HEK293 (cell line): ENCODE measurements around the gene TNNI3.

Experiments
- CTCF ChIA-PET: fragments of 350-600 bp; formaldehyde crosslinking; extraction: SDS; loops from one replicate; lab custom pipeline; 2021; ENCODE audit warnings: antibody characterized with exemption; lab: Yijun Ruan, JAX
- POLR2A ChIA-PET: fragments of 300-600 bp; formaldehyde crosslinking; extraction: SDS; loops from one replicate; lab custom pipeline; 2020; ENCODE audit warnings: antibody characterized with exemption, inconsistent platforms; lab: Yijun Ruan, JAX
- H3K27ac ChIP-seq: fragments of 200-500 bp; sonication (Bioruptor generic); 2 replicates; pipeline ENCODE4 v1.5.1; 2014; ENCODE audit warnings: low read depth, low read length, control low read depth, inconsistent platforms; ENCODE audit errors: extremely low read depth
- H3K36me3 ChIP-seq, 2 experiments: fragments of 200-500 bp in 1 of 2; sonication (Bioruptor generic) in 1 of 2; 1 replicate in 1 of 2; 2 replicates in 1 of 2; pipeline ENCODE4 v1.5.1; 2014 to 2017; ENCODE audit warnings: inconsistent platforms in 2 of 2, low read length in 2 of 2; ENCODE audit not compliant: control insufficient read depth in 2 of 2, insufficient read depth in 1 of 2
- H3K4me1 ChIP-seq: fragments of 200-500 bp; sonication (Bioruptor generic); 2 replicates; pipeline ENCODE4 v1.5.1; 2014; ENCODE audit warnings: mild to moderate bottlenecking, low read length, inconsistent platforms; ENCODE audit not compliant: control insufficient read depth, insufficient read depth
- H3K4me3 ChIP-seq: 2 replicates; pipeline ENCODE4 v1.5.1; 2011; ENCODE audit warnings: low read depth, mild to moderate bottlenecking, control low read depth, low read length, moderate library complexity
- H3K9me3 ChIP-seq: fragments of 200-500 bp; sonication (Bioruptor generic); 2 replicates; pipeline ENCODE4 v1.5.1; 2014; ENCODE audit warnings: low read depth, low read length, inconsistent platforms; ENCODE audit not compliant: control insufficient read depth, insufficient read depth
- GLIS2 ChIP-seq: fragments of 450-650 bp; formaldehyde crosslinking; IDR thresholded peaks from 2 replicates; pipeline ENCODE4 v1.5.1; 2016; ENCODE audit warnings: missing biosample characterization, missing genetic modification characterization
- PATZ1 ChIP-seq: fragments of 450-650 bp; formaldehyde crosslinking; IDR thresholded peaks from 2 replicates; pipeline ENCODE4 v1.5.1; 2016; ENCODE audit warnings: missing biosample characterization, missing genetic modification characterization
- SALL2 ChIP-seq: fragments of 450-650 bp; formaldehyde crosslinking; IDR thresholded peaks from 2 replicates; pipeline ENCODE4 v1.5.0; 2017; ENCODE audit warnings: missing biosample characterization, mild to moderate bottlenecking, missing genetic modification characterization, borderline replicate concordance
- TCF7L2 ChIP-seq: IDR thresholded peaks from 2 replicates; pipeline ENCODE4 v1.6.1; 2011; ENCODE audit warnings: low read depth, mild to moderate bottlenecking, inconsistent platforms, low read length, moderate library complexity, borderline replicate concordance
- ZBTB11 ChIP-seq: fragments of 450-650 bp; formaldehyde crosslinking; conservative IDR thresholded peaks from 2 replicates; pipeline ENCODE4 v1.5.1; 2016; ENCODE audit warnings: low read depth, missing biosample characterization, missing genetic modification characterization
- ZBTB21 ChIP-seq: fragments of 450-650 bp; formaldehyde crosslinking; IDR thresholded peaks from 2 replicates; pipeline ENCODE4 v1.5.1; 2017; ENCODE audit warnings: missing biosample characterization, missing genetic modification characterization
- ZBTB7A ChIP-seq: fragments of 450-650 bp; formaldehyde crosslinking; IDR thresholded peaks from 2 replicates; pipeline ENCODE4 v1.5.1; 2016; ENCODE audit warnings: low read depth, missing biosample characterization, missing genetic modification characterization
- ZFHX2 ChIP-seq: fragments of 450-650 bp; formaldehyde crosslinking; conservative IDR thresholded peaks from 2 replicates; pipeline ENCODE4 v1.5.1; 2016; ENCODE audit warnings: missing biosample characterization, missing genetic modification characterization
- ZFP41 ChIP-seq: fragments of 450-650 bp; formaldehyde crosslinking; IDR thresholded peaks from 2 replicates; pipeline ENCODE4 v1.5.1; 2016; ENCODE audit warnings: missing biosample characterization, missing genetic modification characterization, borderline replicate concordance
- ZNF132 ChIP-seq: fragments of 450-650 bp; formaldehyde crosslinking; IDR thresholded peaks from 2 replicates; pipeline ENCODE4 v1.5.1; 2017; ENCODE audit warnings: missing biosample characterization, missing genetic modification characterization, borderline replicate concordance
- ZNF24 ChIP-seq: fragments of 450-650 bp; formaldehyde crosslinking; IDR thresholded peaks from 2 replicates; pipeline ENCODE4 v1.5.1; 2016; ENCODE audit warnings: missing biosample characterization, missing genetic modification characterization
- ZNF280C ChIP-seq: fragments of 450-650 bp; formaldehyde crosslinking; IDR thresholded peaks from 2 replicates; pipeline ENCODE4 v1.5.1; 2016; ENCODE audit warnings: missing biosample characterization, missing genetic modification characterization
- ZNF335 ChIP-seq: fragments of 450-650 bp; formaldehyde crosslinking; conservative IDR thresholded peaks from 2 replicates; pipeline ENCODE4 v1.5.1; 2016; ENCODE audit warnings: missing biosample characterization, missing genetic modification characterization
- ZNF391 ChIP-seq: fragments of 450-650 bp; formaldehyde crosslinking; IDR thresholded peaks from 2 replicates; pipeline ENCODE4 v1.5.1; 2016; ENCODE audit warnings: low read depth, missing biosample characterization, missing genetic modification characterization, borderline replicate concordance
- ZNF404 ChIP-seq: fragments of 450-650 bp; formaldehyde crosslinking; IDR thresholded peaks from 2 replicates; pipeline ENCODE4 v1.5.1; 2017; ENCODE audit warnings: missing biosample characterization, missing genetic modification characterization
- ZNF433 ChIP-seq: fragments of 450-650 bp; formaldehyde crosslinking; IDR thresholded peaks from 2 replicates; pipeline ENCODE4 v1.5.1; 2016; ENCODE audit warnings: missing biosample characterization, missing genetic modification characterization, low read depth
- ZNF501 ChIP-seq: fragments of 450-650 bp; formaldehyde crosslinking; IDR thresholded peaks from 2 replicates; pipeline ENCODE4 v1.5.1; 2016; ENCODE audit warnings: missing biosample characterization, missing genetic modification characterization
- ZNF561 ChIP-seq: fragments of 450-650 bp; IDR thresholded peaks from 2 replicates; pipeline ENCODE4 v1.5.1; 2018; ENCODE audit warnings: missing biosample characterization, missing genetic modification characterization, borderline replicate concordance
- ZNF626 ChIP-seq: fragments of 450-650 bp; sonication (Bioruptor Pico); formaldehyde crosslinking; IDR thresholded peaks from 2 replicates; pipeline ENCODE4 v1.5.1; 2018; ENCODE audit warnings: missing biosample characterization, missing genetic modification characterization, inconsistent platforms
- ZNF664 ChIP-seq: fragments of 450-650 bp; formaldehyde crosslinking; IDR thresholded peaks from 2 replicates; pipeline ENCODE4 v1.5.1; 2016; ENCODE audit warnings: missing biosample characterization, missing genetic modification characterization
- ZNF768 ChIP-seq: fragments of 450-650 bp; formaldehyde crosslinking; IDR thresholded peaks from 2 replicates; pipeline ENCODE4 v1.5.1; 2018; ENCODE audit warnings: missing biosample characterization, mild to moderate bottlenecking, missing genetic modification characterization
- ZNF777 ChIP-seq: fragments of 450-650 bp; formaldehyde crosslinking; IDR thresholded peaks from 2 replicates; pipeline ENCODE4 v1.5.1; 2017; ENCODE audit warnings: missing biosample characterization, missing genetic modification characterization, borderline replicate concordance
- ZNF837 ChIP-seq: fragments of 450-650 bp; formaldehyde crosslinking; IDR thresholded peaks from 2 replicates; pipeline ENCODE4 v1.5.1; 2016; ENCODE audit warnings: missing biosample characterization, missing genetic modification characterization
- ZXDB ChIP-seq: fragments of 450-650 bp; formaldehyde crosslinking; IDR thresholded peaks from 2 replicates; pipeline ENCODE4 v1.5.1; 2016; ENCODE audit warnings: missing biosample characterization, missing genetic modification characterization

The TNNI3 gene

GRCh38 chr19:55141696-55142095 is 15.8 kb downstream of the TNNI3 start:
- TF ChIP-seq ZNF335 (tag by site-specific recombination) (peak; percentile 7; the same call in 1 of the 2 replicates), ZNF626 (tag by site-specific recombination) (no peak), PATZ1 (tag by site-specific recombination) (no peak), ZBTB21 (no peak)
- no peaks in the 10 kb centered on the region for H3K4me1 ChIP-seq
- CTCF ChIA-PET: interaction anchor here (0.6 to 6.4 kb wide), 45 partner anchors 9 to 739 kb away, joined by 3 to 107 read pairs (median 5); partner anchors contain the start of genes DNAAF3, SYT5 and TNNI3
- POLR2A ChIA-PET: interaction anchor here (0.5 to 2.4 kb wide), 10 partner anchors 18 to 490 kb away, joined by 3 to 19 read pairs (median 6); partner anchors contain the start of genes NAT14, PPP1R12C and UBE2S
- no peaks in the 10 kb centered on the region; a peak in 1 of 3 replicates for H3K36me3 ChIP-seq
- H3K9me3 ChIP-seq: no peaks in the 10 kb centered on the region
- no peak overlapping the region for H3K4me3 ChIP-seq
- no peak overlapping the region for H3K27ac ChIP-seq

GRCh38 chr19:55137915-55138314 is 19.6 kb downstream of the TNNI3 start:
- TF ChIP-seq ZNF391: no peak
- TF ChIP-seq TCF7L2: no peak
- no peak for TF ChIP-seq ZNF561 (tag by site-specific recombination)
- no peak for TF ChIP-seq ZFP41 (tag by site-specific recombination)
- no peak for TF ChIP-seq ZXDB (tag by site-specific recombination)
- no peak for TF ChIP-seq ZNF280C (tag by site-specific recombination)
- TF ChIP-seq ZFHX2 (tag by site-specific recombination): no peak
- no peak for TF ChIP-seq GLIS2
- no peak for TF ChIP-seq SALL2
- no peak for TF ChIP-seq ZNF837
- no peak for TF ChIP-seq ZNF335 (tag by site-specific recombination)
- TF ChIP-seq ZNF24: no peak
- no peak for TF ChIP-seq ZNF664 (tag by site-specific recombination)
- TF ChIP-seq ZNF777 (tag by site-specific recombination): no peak
- no peak overlapping the region for H3K4me3 ChIP-seq
- H3K9me3 ChIP-seq: no peaks in the 10 kb centered on the region
- ChIA-PET POLR2A (no interaction called here), CTCF (no interaction called here)
- H3K27ac ChIP-seq: no peak overlapping the region
- no peaks in the 10 kb centered on the region; a peak in 1 of 3 replicates for H3K36me3 ChIP-seq
- H3K4me1 ChIP-seq: no peaks in the 10 kb centered on the region

GRCh38 chr19:55136399-55137102 is 21.0 kb downstream of the TNNI3 start:
- ChIA-PET POLR2A (no interaction called here), CTCF (interaction anchor here (0.6 to 2.0 kb wide), 18 partner anchors 8 to 658 kb away, joined by 3 to 12 read pairs (median 4); partner anchors contain the start of gene DNAAF3)
- Histone ChIP-seq H3K4me3 (no peak overlapping the region), H3K4me1 (no peaks in the 10 kb centered on the region), H3K9me3 (no peaks in the 10 kb centered on the region), H3K27ac (no peak overlapping the region), H3K36me3 (no peaks in the 10 kb centered on the region; a peak in 1 of 3 replicates)
- TF ChIP-seq ZNF501: no peak
- TF ChIP-seq ZNF433 (tag by site-specific recombination): no peak
- no peak for TF ChIP-seq ZBTB7A (tag by site-specific recombination)
- TF ChIP-seq ZBTB11 (tag by site-specific recombination): no peak
- no peak for TF ChIP-seq ZNF768 (tag by site-specific recombination)
- TF ChIP-seq ZNF404 (tag by site-specific recombination): no peak
- TF ChIP-seq ZNF132 (tag by site-specific recombination): no peak
